HUES6 (cell line): ENCODE measurements around the gene NPIPB8.
"Not testable (repeated sequence)": the region's sequence is repeated elsewhere in the genome, so short reads cannot be mapped to it uniquely, and the experiment has no call there.

Experiments
- H3K27ac ChIP-seq: 2 replicates; pipeline ENCODE4 v1.7.0; 2013; ENCODE audit warnings: low read depth, mild to moderate bottlenecking, low read length, inconsistent platforms
- H3K27me3 ChIP-seq: 2 replicates; pipeline ENCODE4 v1.6.1; 2013; ENCODE audit warnings: low read length; ENCODE audit not compliant: control insufficient read depth, insufficient read depth
- H3K36me3 ChIP-seq: 2 replicates; pipeline ENCODE4 v1.6.1; 2013; ENCODE audit warnings: low read length; ENCODE audit not compliant: control insufficient read depth, insufficient read depth
- H3K4me1 ChIP-seq: 2 replicates; pipeline ENCODE4 v1.6.1; 2013; ENCODE audit warnings: low read length; ENCODE audit not compliant: control insufficient read depth, insufficient read depth
- H3K4me3 ChIP-seq: 2 replicates; pipeline ENCODE4 v1.5.1; 2013; ENCODE audit warnings: low read depth, low read length
- H3K9ac ChIP-seq: one replicate; pipeline ENCODE4 v1.6.1; 2013; ENCODE audit warnings: mild to moderate bottlenecking, low read length
- H3K9me3 ChIP-seq: 2 replicates; pipeline ENCODE4 v1.6.1; 2013; ENCODE audit warnings: low read depth, low read length; ENCODE audit not compliant: control insufficient read depth, insufficient read depth

NPIPB8 gene

GRCh38 chr16:28666264-28666663 lies 28.4 kb downstream of the NPIPB8 start:
- H3K9ac ChIP-seq, H3K27me3 ChIP-seq, H3K27ac ChIP-seq, H3K36me3 ChIP-seq, H3K9me3 ChIP-seq, H3K4me3 ChIP-seq, H3K4me1 ChIP-seq: not testable (repeated sequence)

GRCh38 chr16:28667480-28667879 lies 29.6 kb downstream of the NPIPB8 start:
- not testable (repeated sequence) for H3K4me1 ChIP-seq, H3K9ac ChIP-seq, H3K36me3 ChIP-seq, H3K4me3 ChIP-seq, H3K27me3 ChIP-seq, H3K27ac ChIP-seq, H3K9me3 ChIP-seq

- H3K27ac ChIP-seq, H3K36me3 ChIP-seq, H3K27me3 ChIP-seq, H3K9ac ChIP-seq, H3K4me1 ChIP-seq, H3K4me3 ChIP-seq, H3K9me3 ChIP-seq: not testable (repeated sequence)
Measured at GRCh38 chr16:28668199-28668598, 30.3 kb downstream of the NPIPB8 start.

GRCh38 chr16:28688327-28688952 lies 50.6 kb downstream of the NPIPB8 start:
- H3K9me3 ChIP-seq, H3K27ac ChIP-seq, H3K4me1 ChIP-seq, H3K9ac ChIP-seq, H3K4me3 ChIP-seq, H3K36me3 ChIP-seq, H3K27me3 ChIP-seq: not testable (repeated sequence)

- H3K9me3 ChIP-seq, H3K27me3 ChIP-seq, H3K27ac ChIP-seq, H3K36me3 ChIP-seq, H3K9ac ChIP-seq, H3K4me3 ChIP-seq, H3K4me1 ChIP-seq: not testable (repeated sequence)
Measured at GRCh38 chr16:28689425-28689824, 51.6 kb downstream of the NPIPB8 start.

GRCh38 chr16:28691722-28692121 lies 53.9 kb downstream of the NPIPB8 start:
- H3K4me1 ChIP-seq, H3K9ac ChIP-seq, H3K27me3 ChIP-seq, H3K9me3 ChIP-seq, H3K36me3 ChIP-seq, H3K4me3 ChIP-seq, H3K27ac ChIP-seq: not testable (repeated sequence)

- not testable (repeated sequence) for H3K36me3 ChIP-seq, H3K27ac ChIP-seq, H3K4me1 ChIP-seq
Measured at GRCh38 chr16:28693257-28693950, 55.5 kb downstream of the NPIPB8 start.

GRCh38 chr16:28699792-28700191 lies 61.9 kb downstream of the NPIPB8 start:
- H3K27ac ChIP-seq, H3K27me3 ChIP-seq, H3K9ac ChIP-seq, H3K36me3 ChIP-seq, H3K4me1 ChIP-seq, H3K9me3 ChIP-seq, H3K4me3 ChIP-seq: not testable (repeated sequence)

More at GRCh38 chr16:28693257-28693950, 55.5 kb downstream of the NPIPB8 start:
- not testable (repeated sequence) for H3K4me3 ChIP-seq, H3K9me3 ChIP-seq, H3K9ac ChIP-seq, H3K27me3 ChIP-seq

GRCh38 chr16:28700349-28700748 lies 62.5 kb downstream of the NPIPB8 start:
- not testable (repeated sequence) for H3K27ac ChIP-seq, H3K4me3 ChIP-seq, H3K4me1 ChIP-seq, H3K36me3 ChIP-seq, H3K9ac ChIP-seq, H3K9me3 ChIP-seq, H3K27me3 ChIP-seq

GRCh38 chr16:28701384-28701783 lies 63.5 kb downstream of the NPIPB8 start:
- H3K9ac ChIP-seq, H3K27me3 ChIP-seq, H3K9me3 ChIP-seq, H3K36me3 ChIP-seq, H3K4me1 ChIP-seq, H3K27ac ChIP-seq, H3K4me3 ChIP-seq: not testable (repeated sequence)

- H3K27me3 ChIP-seq, H3K4me1 ChIP-seq: not testable (repeated sequence)
Measured at GRCh38 chr16:28704246-28704645, 66.4 kb downstream of the NPIPB8 start.

More at GRCh38 chr16:28704246-28704645, 66.4 kb downstream of the NPIPB8 start:
- not testable (repeated sequence) for H3K9ac ChIP-seq, H3K36me3 ChIP-seq, H3K27ac ChIP-seq, H3K9me3 ChIP-seq, H3K4me3 ChIP-seq
